OCI-LY1 (cell line): ENCODE measurements around the gene KRT2.

ENCODE experiments used
- H2AFZ ChIP-seq: fragments of 200-600 bp; sonication (generic), shearing (Covaris generic); 2 replicates; pipeline ENCODE4 v1.6.0; 2014; ENCODE audit warnings: antibody characterized with exemption, mild to moderate bottlenecking, low read length
- H3F3A ChIP-seq: fragments of 200-600 bp; sonication (generic), shearing (Covaris generic); 2 replicates; pipeline ENCODE4 v1.6.0; 2014; ENCODE audit warnings: mild to moderate bottlenecking, antibody characterized with exemption, low read length, moderate library complexity; ENCODE audit not compliant: insufficient read depth
- H3K27ac ChIP-seq: fragments of 200-600 bp; sonication (generic); 2 replicates; pipeline ENCODE4 v1.5.1; 2014; ENCODE audit warnings: low read length, mixed run types, mild to moderate bottlenecking, low read depth; ENCODE audit not compliant: poor library complexity, severe bottlenecking
- H3K27me3 ChIP-seq: fragments of 200-600 bp; sonication (generic); 2 replicates; pipeline ENCODE4 v1.6.0; 2014; ENCODE audit warnings: antibody characterized with exemption, mild to moderate bottlenecking, low read length, moderate library complexity; ENCODE audit not compliant: insufficient read depth
- H3K36me3 ChIP-seq: fragments of 200-600 bp; sonication (generic); 2 replicates; pipeline ENCODE4 v1.6.1; 2014; ENCODE audit warnings: mild to moderate bottlenecking, antibody characterized with exemption, low read length, moderate library complexity, mixed read lengths; ENCODE audit not compliant: insufficient read depth
- H3K4me1 ChIP-seq: fragments of 200-600 bp; sonication (generic); 2 replicates; pipeline ENCODE4 v1.5.1; 2014; ENCODE audit warnings: mild to moderate bottlenecking, low read length, moderate library complexity; ENCODE audit not compliant: insufficient read depth, severe bottlenecking
- H3K4me2 ChIP-seq: fragments of 200-600 bp; sonication (generic), shearing (Covaris generic); 2 replicates; pipeline ENCODE4 v1.6.1; 2014; ENCODE audit warnings: low read length
- H3K4me3 ChIP-seq: fragments of 200-600 bp; sonication (generic); 2 replicates; pipeline ENCODE4 v1.5.1; 2014; ENCODE audit warnings: low read length, low read depth, mild to moderate bottlenecking, mixed read lengths; ENCODE audit not compliant: poor library complexity, severe bottlenecking
- H3K79me2 ChIP-seq: fragments of 200-600 bp; shearing (Covaris generic); 2 replicates; pipeline ENCODE4 v1.6.1; 2016; ENCODE audit warnings: mixed run types, low read length, mixed read lengths; ENCODE audit not compliant: insufficient read depth
- H3K9ac ChIP-seq: fragments of 200-600 bp; sonication (generic), shearing (Covaris generic); 2 replicates; pipeline ENCODE4 v1.6.1; 2014; ENCODE audit warnings: mild to moderate bottlenecking, low read length, mixed read lengths
- H3K9me2 ChIP-seq: fragments of 200-600 bp; sonication (generic), shearing (Covaris generic); 2 replicates; pipeline ENCODE4 v1.6.1; 2014; ENCODE audit warnings: low read depth, mild to moderate bottlenecking, low read length, mixed read lengths
- H3K9me3 ChIP-seq: fragments of 200-600 bp; shearing (Covaris generic); 2 replicates; pipeline ENCODE4 v1.6.1; 2014; ENCODE audit warnings: low read length, mixed read lengths
- H4K20me1 ChIP-seq: fragments of 200-600 bp; sonication (generic), shearing (Covaris generic); 2 replicates; pipeline ENCODE4 v1.6.0; 2016; ENCODE audit warnings: mild to moderate bottlenecking, low read length; ENCODE audit not compliant: insufficient read depth
- EZH2 ChIP-seq: fragments of 200-600 bp; sonication (generic), shearing (Covaris generic); IDR thresholded peaks from 2 replicates; pipeline ENCODE4 v1.8.0; 2017; ENCODE audit warnings: borderline replicate concordance, mixed run types, mild to moderate bottlenecking, antibody characterized with exemption, low read length, moderate library complexity, mixed read lengths
- TF ChIP-seq, protein P1 (sequence below): fragments of 200-600 bp; sonication (generic), shearing (Covaris generic); IDR thresholded peaks from 2 replicates; pipeline ENCODE4 v1.5.1; 2017; ENCODE audit warnings: mild to moderate bottlenecking, antibody characterized with exemption, low read length, moderate library complexity, mixed read lengths

Gene KRT2

DNA sequence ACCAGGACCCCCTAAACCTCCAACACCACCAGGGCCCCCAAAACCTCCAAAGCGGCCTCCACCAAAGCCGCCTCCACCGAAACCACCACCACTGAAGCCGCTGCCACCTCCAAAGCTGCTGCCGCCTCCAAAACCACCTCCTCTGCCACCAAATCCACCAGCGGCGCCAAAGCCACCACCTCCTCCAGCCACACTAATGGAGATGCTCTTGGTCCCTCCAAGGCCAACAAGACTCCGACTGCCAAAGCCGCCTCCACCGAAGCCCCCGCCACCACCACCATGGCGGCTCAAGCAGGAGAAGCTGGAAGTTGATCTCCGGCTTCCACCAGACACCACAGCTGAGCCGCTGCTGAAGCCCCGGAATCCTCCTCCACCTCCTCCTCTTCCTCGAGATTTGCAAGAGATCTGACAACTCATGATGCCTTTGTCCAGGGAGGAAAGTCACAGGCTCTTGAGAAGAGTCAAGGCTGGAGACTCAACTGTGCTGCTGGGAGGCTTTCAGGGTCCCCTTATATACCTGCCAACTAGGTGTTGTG lies at the start of gene KRT2:
Gene KRT2 (minus strand): TSS at position 486 of the 536 bp plus-strand sequence. CDS start 69 bp downstream, at position 417.
- Histone ChIP-seq H3K4me3 (no peak within 1 kb of the TSS), H3K4me1 (no peaks in the 10 kb centered on the region), H3K36me3 (no peaks in the 10 kb centered on the region), H3K27me3 (no peaks in the 10 kb centered on the region; the same call in 1 of the 2 replicates), H3K9ac (no peak within 1 kb of the TSS), H4K20me1 (no peaks in the 10 kb centered on the region), H3K79me2 (no peaks in the 10 kb centered on the region), H3K9me3 (no peaks in the 10 kb centered on the region), H3K9me2 (no peaks in the 10 kb centered on the region), H3K4me2 (no peak within 1 kb of the TSS), H3K27ac (no peak within 1 kb of the TSS), H2AFZ (no peak within 1 kb of the TSS), H3F3A (no peaks in the 10 kb centered on the region)
- no peak for TF ChIP-seq EZH2
- TF ChIP-seq, protein P1, sequence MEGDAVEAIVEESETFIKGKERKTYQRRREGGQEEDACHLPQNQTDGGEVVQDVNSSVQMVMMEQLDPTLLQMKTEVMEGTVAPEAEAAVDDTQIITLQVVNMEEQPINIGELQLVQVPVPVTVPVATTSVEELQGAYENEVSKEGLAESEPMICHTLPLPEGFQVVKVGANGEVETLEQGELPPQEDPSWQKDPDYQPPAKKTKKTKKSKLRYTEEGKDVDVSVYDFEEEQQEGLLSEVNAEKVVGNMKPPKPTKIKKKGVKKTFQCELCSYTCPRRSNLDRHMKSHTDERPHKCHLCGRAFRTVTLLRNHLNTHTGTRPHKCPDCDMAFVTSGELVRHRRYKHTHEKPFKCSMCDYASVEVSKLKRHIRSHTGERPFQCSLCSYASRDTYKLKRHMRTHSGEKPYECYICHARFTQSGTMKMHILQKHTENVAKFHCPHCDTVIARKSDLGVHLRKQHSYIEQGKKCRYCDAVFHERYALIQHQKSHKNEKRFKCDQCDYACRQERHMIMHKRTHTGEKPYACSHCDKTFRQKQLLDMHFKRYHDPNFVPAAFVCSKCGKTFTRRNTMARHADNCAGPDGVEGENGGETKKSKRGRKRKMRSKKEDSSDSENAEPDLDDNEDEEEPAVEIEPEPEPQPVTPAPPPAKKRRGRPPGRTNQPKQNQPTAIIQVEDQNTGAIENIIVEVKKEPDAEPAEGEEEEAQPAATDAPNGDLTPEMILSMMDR: no peak

DNA sequence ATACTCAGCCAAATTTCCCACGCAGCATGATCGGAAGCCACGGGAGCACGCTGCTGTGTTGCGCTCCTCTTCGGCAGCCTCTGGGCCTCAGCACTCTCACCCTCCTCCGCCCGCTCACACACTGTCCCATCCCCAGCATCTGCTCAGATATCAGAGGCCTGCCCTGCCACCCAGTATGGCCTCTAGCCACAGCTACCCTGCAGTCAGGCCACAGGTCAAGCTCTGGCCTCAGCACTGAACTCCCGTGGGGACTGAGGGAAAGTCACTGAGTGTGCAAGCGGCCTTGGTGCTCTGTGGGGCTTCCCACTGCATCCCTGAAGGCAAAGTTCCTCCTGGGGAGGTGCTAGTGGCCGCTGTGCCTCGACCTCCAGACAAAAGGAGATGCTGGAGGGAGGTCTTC lies 49.3 kb upstream of the KRT2 start:
- no peaks in the 10 kb centered on the region for H3K36me3 ChIP-seq
- no peak overlapping the region for H2AFZ ChIP-seq
- no peak overlapping the region for H3K4me3 ChIP-seq
- TF ChIP-seq EZH2: no peak
- TF ChIP-seq, protein P1: no peak
- no peaks in the 10 kb centered on the region for H3K9me2 ChIP-seq
- H3K79me2 ChIP-seq: no peaks in the 10 kb centered on the region
- no peak overlapping the region for H3K4me2 ChIP-seq
- H3K9me3 ChIP-seq: no peaks in the 10 kb centered on the region
- H3F3A ChIP-seq: no peaks in the 10 kb centered on the region
- no peak overlapping the region for H3K9ac ChIP-seq
- H3K27ac ChIP-seq: no peak overlapping the region
- H4K20me1 ChIP-seq: no peaks in the 10 kb centered on the region
- H3K4me1 ChIP-seq: no peaks in the 10 kb centered on the region
- no peaks in the 10 kb centered on the region for H3K27me3 ChIP-seq

DNA sequence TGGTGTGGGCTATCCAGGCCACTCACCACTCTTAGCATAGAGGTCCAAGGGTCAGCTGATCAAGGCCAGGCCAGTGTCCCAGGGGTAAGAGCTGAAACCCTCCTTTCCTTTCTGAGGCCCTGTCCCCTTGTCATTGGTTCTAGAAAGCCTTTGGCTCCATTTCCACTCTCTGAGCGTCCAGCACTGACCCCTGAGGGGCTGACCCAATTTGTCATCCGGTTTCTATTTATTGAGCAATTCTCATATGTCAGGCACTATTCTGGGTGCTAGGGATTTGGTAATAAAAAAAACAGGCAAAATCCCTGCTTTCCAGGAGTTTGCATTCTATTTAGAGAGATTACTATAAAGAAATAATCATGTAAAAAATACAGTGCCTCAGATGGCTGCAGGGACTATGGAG lies 47.9 kb upstream of the KRT2 start:
- Histone ChIP-seq H3K4me3 (no peak overlapping the region), H3K9me2 (no peaks in the 10 kb centered on the region), H3K9ac (no peak overlapping the region), H3K27ac (no peak overlapping the region), H2AFZ (no peak overlapping the region), H3K4me1 (no peaks in the 10 kb centered on the region), H4K20me1 (no peaks in the 10 kb centered on the region), H3K9me3 (no peaks in the 10 kb centered on the region), H3K4me2 (no peak overlapping the region), H3K36me3 (no peaks in the 10 kb centered on the region), H3K79me2 (no peaks in the 10 kb centered on the region), H3K27me3 (no peaks in the 10 kb centered on the region), H3F3A (no peaks in the 10 kb centered on the region)
- TF ChIP-seq, protein P1: no peak
- no peak for TF ChIP-seq EZH2
